ENCODE results near the gene LAMB1. TPM values are rescaled to one million over a fixed set of nuclear protein-coding genes. Genes with fewer than 3 reads are reported as not detected.
"Not testable (repeated sequence)": the region's sequence is repeated elsewhere in the genome, so short reads cannot be mapped to it uniquely, and the experiment has no call there.

The LAMB1 gene
- total RNA-seq, 2 experiments from 2014 or later = 0.16 TPM; not detected in 1

DNA sequence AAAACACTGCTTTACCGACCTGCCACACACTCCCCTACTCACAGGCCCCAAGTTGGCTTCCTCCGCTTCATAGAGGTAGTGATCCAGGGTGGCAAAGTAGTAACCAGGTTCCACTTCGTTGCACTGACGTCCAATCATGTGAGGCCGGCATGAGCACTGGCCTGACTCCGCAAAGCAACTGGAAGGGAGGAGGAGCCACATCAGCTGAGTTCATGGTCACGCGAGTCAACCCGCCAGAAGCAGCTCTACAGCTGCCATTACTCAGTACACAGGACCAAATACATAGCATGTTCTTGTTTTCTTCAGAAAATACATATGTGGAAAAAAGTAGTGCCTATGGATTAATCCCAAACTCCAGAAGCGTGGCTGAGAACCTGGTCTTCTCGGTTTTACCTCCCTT, 38.5 kb downstream of the LAMB1 start:
- no peak for DNase-seq
- POLR2A ChIA-PET = interaction anchor here (0.6 kb wide), 1 partner anchor 646 kb away, joined by 3 read pairs; no protein-coding TSS in a partner anchor
- H3K27me3 Mint-ChIP-seq = no peaks in the 10 kb centered on the region
- no peak overlapping the region for H3K27ac Mint-ChIP-seq
- H3K9me3 Mint-ChIP-seq (ENCODE audit: low read depth) = no peaks in the 10 kb centered on the region
- H3K4me1 Mint-ChIP-seq = no peaks in the 10 kb centered on the region
- CTCF ChIA-PET = interaction anchor here (0.6 kb wide), 1 partner anchor 8 kb away, joined by 4 read pairs; no protein-coding TSS in a partner anchor
- H3K36me3 Mint-ChIP-seq (ENCODE audit: low read depth) = no peaks in the 10 kb centered on the region
- intact Hi-C loops (cut with DNase I, micrococcal nuclease) = no loop called here
- H3K4me3 Mint-ChIP-seq = no peak overlapping the region
- ATAC-seq = no peak

DNA sequence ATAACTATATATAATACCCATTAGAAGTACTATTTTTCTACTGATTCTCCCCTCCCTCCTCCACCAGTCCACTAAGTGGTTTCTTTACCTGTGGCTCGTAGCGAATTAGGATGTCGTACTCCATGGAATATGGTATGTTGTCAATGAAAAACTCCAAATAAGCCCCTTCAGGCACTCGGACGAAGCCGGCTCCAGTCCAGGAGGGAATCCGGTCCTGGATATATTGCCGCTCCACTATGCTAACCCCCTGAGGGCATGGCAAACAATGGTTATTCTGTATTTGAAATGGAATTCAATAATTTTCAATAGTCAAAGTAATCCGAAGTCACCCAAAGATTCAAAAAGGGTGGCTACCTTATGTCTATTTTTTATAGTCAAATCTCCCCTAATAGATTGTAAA, 40.1 kb downstream of the LAMB1 start:
- ChIA-PET POLR2A (no interaction called here), CTCF (no interaction called here)
- Mint-ChIP-seq H3K4me1 (no peaks in the 10 kb centered on the region), H3K27ac (no peak overlapping the region), H3K27me3 (peaks cover 5% of the 10 kb centered on the region), H3K9me3 (ENCODE audit: low read depth) (no peaks in the 10 kb centered on the region), H3K4me3 (no peak overlapping the region), H3K36me3 (ENCODE audit: low read depth) (no peaks in the 10 kb centered on the region)
- intact Hi-C loops (cut with DNase I, micrococcal nuclease) = no loop called here
- ATAC-seq (no peak), DNase-seq (no peak)

DNA sequence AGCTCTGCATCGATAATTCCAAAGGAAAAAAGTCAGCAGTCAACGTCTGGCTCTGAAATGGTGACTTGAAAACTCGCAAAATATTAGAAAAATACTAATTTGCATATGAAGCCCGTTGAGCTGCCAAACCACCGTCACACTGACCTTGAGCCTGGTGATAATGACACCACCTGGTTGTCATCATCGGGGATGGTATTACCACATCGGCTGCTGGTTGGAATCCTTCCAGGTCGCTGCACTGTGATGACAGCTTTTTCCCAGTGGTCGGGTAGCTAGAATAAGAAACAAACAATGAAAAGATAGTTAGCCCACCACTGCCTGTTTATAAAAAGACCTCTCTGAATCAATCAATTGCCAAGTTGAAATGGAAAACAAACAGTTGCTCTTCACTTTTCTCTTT, 41.6 kb downstream of the LAMB1 start:
- no peak overlapping the region for H3K4me3 Mint-ChIP-seq
- H3K4me1 Mint-ChIP-seq = no peaks in the 10 kb centered on the region
- H3K9me3 Mint-ChIP-seq (ENCODE audit: low read depth) = no peaks in the 10 kb centered on the region
- no peak for DNase-seq
- no peak overlapping the region for H3K27ac Mint-ChIP-seq
- ChIA-PET CTCF (interaction anchor here (0.7 kb wide), 1 partner anchor 496 kb away, joined by 3 read pairs; no protein-coding TSS in a partner anchor), POLR2A (no interaction called here)
- ATAC-seq = no peak
- intact Hi-C loops (cut with DNase I, micrococcal nuclease) = no loop called here
- no peaks in the 10 kb centered on the region for H3K36me3 Mint-ChIP-seq (ENCODE audit: low read depth)
- peaks cover 8% of the 10 kb centered on the region for H3K27me3 Mint-ChIP-seq

- ChIA-PET POLR2A (no interaction called here), CTCF (no interaction called here)
- H3K36me3 Mint-ChIP-seq (ENCODE audit: low read depth) = no peaks in the 10 kb centered on the region
- no peaks in the 10 kb centered on the region for H3K9me3 Mint-ChIP-seq (ENCODE audit: low read depth)
- intact Hi-C loops (cut with DNase I, micrococcal nuclease) = no loop called here
- H3K27me3 Mint-ChIP-seq = peaks cover 10% of the 10 kb centered on the region
- no peak overlapping the region for H3K4me3 Mint-ChIP-seq
- no peak for ATAC-seq
- no peak overlapping the region for H3K27ac Mint-ChIP-seq
- H3K4me1 Mint-ChIP-seq = no peaks in the 10 kb centered on the region
- no peak for DNase-seq
Observed at GRCh38 chr7:107960272-107960671, 42.7 kb downstream of the LAMB1 start.

DNA sequence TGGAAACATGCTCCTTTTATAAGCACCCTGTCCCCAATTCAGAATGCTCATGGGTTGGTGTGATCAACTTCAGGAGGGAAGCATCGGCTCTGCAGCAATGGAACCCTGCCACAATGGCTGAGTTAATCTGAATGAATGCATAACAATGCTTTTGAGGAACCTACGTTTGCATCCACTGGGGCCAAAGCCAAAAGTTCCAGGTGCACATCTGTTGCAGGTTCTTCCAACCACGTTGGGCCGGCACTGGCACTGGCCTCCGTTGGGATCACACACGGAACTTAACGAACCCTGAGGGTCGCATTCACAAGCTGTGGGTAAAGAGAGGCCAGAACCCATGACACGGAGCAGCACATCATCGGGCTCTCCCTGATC, 43.4 kb downstream of the LAMB1 start:
- intact Hi-C loops (cut with DNase I, micrococcal nuclease) = no loop called here
- DNase-seq = no peak
- Mint-ChIP-seq H3K27ac (no peak overlapping the region), H3K9me3 (ENCODE audit: low read depth) (no peaks in the 10 kb centered on the region), H3K4me3 (no peak overlapping the region), H3K27me3 (peaks cover 10% of the 10 kb centered on the region), H3K4me1 (no peaks in the 10 kb centered on the region), H3K36me3 (ENCODE audit: low read depth) (no peaks in the 10 kb centered on the region)
- ChIA-PET POLR2A (no interaction called here), CTCF (no interaction called here)
- no peak for ATAC-seq

- ChIA-PET CTCF (no interaction called here), POLR2A (no interaction called here)
- Mint-ChIP-seq H3K36me3 (ENCODE audit: low read depth) (no peaks in the 10 kb centered on the region), H3K4me1 (no peaks in the 10 kb centered on the region), H3K9me3 (ENCODE audit: low read depth) (no peaks in the 10 kb centered on the region), H3K27ac (no peak overlapping the region), H3K4me3 (no peak overlapping the region), H3K27me3 (peaks cover 10% of the 10 kb centered on the region)
- intact Hi-C loops (cut with DNase I, micrococcal nuclease) = no loop called here
- ATAC-seq (no peak), DNase-seq (no peak)
Observed at GRCh38 chr7:107958764-107959526, 44.0 kb downstream of the LAMB1 start.

DNA sequence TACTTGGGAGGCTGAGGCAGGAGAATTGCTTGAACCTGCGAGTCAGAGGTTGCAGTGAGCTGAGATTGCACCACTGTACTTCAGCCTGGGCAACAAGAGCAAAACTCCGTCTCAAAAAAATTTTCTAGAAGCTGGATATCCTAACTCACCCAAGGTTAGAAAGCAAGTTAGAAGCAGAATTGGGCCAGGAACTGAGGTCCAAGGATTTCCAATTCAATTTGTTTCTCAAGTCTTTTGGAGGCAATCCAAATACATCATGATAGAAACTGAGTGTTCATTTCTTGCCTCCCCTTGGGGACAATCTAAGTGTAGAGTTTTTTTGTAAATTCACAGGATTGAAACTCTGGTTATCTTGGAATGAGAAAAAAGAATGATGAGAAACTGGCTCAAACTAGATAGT, 45.5 kb downstream of the LAMB1 start:
- H3K36me3 Mint-ChIP-seq (ENCODE audit: low read depth) = no peaks in the 10 kb centered on the region
- intact Hi-C loops (cut with DNase I, micrococcal nuclease) = no loop called here
- POLR2A ChIA-PET = no interaction called here
- H3K27me3 Mint-ChIP-seq = peaks cover 10% of the 10 kb centered on the region
- no peaks in the 10 kb centered on the region for H3K4me1 Mint-ChIP-seq
- CTCF ChIA-PET = no interaction called here
- no peak overlapping the region for H3K27ac Mint-ChIP-seq
- no peak for DNase-seq
- no peak overlapping the region for H3K4me3 Mint-ChIP-seq
- H3K9me3 Mint-ChIP-seq (ENCODE audit: low read depth) = no peaks in the 10 kb centered on the region
- ATAC-seq = no peak

GRCh38 chr7:107956950-107957349, 46.0 kb downstream of the LAMB1 start:
- CTCF ChIA-PET, H3K27ac Mint-ChIP-seq: not testable (repeated sequence)

GRCh38 chr7:107955394-107955793, 47.6 kb downstream of the LAMB1 start:
- Mint-ChIP-seq H3K9me3 (ENCODE audit: low read depth) (no peaks in the 10 kb centered on the region), H3K36me3 (ENCODE audit: low read depth) (no peaks in the 10 kb centered on the region), H3K27me3 (peaks cover 10% of the 10 kb centered on the region), H3K4me1 (no peaks in the 10 kb centered on the region), H3K27ac (no peak overlapping the region), H3K4me3 (no peak overlapping the region)
- POLR2A ChIA-PET = no interaction called here
- DNase-seq (no peak), ATAC-seq (no peak)
- intact Hi-C loops (cut with DNase I, micrococcal nuclease) = no loop called here
- CTCF ChIA-PET = interaction anchor here (0.7 kb wide), 1 partner anchor 81 kb away, joined by 3 read pairs; no protein-coding TSS in a partner anchor

More at GRCh38 chr7:107956950-107957349, 46.0 kb downstream of the LAMB1 start:
- POLR2A ChIA-PET; H3K36me3 Mint-ChIP-seq (ENCODE audit: low read depth); DNase-seq; ATAC-seq; H3K9me3 Mint-ChIP-seq (ENCODE audit: low read depth); H3K4me3 Mint-ChIP-seq; H3K4me1 Mint-ChIP-seq; intact Hi-C loops (cut with DNase I, micrococcal nuclease): not testable (repeated sequence)
- H3K27me3 Mint-ChIP-seq = peaks cover 10% of the 10 kb centered on the region

DNA sequence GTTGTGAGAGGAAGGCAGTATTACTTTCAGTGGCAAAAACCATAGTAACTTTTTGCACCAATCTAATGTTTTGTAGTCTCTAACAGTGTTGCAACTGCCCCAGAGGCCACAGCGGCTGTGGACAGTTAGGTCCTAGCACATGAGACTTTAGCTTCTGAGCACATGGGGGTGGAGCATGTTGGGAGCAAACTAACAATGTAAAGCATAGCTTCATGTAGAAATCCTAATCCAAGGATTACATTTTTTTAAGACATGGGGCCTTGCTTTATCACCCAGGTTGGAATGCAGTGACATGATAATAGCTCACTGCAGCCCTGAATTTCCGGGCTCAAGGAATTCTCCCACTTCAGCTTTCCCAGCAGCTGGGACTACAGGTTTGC, 49.0 kb downstream of the LAMB1 start:
- ATAC-seq (no peak), DNase-seq (no peak)
- Mint-ChIP-seq H3K36me3 (ENCODE audit: low read depth) (no peaks in the 10 kb centered on the region), H3K9me3 (ENCODE audit: low read depth) (no peaks in the 10 kb centered on the region), H3K27ac (no peak overlapping the region), H3K27me3 (peaks cover 7% of the 10 kb centered on the region), H3K4me3 (no peak overlapping the region), H3K4me1 (no peaks in the 10 kb centered on the region)
- intact Hi-C loops (cut with DNase I, micrococcal nuclease) = no loop called here
- POLR2A ChIA-PET = no interaction called here
- CTCF ChIA-PET = interaction anchor here (0.6 kb wide), 1 partner anchor 966 kb away, joined by 3 read pairs; no protein-coding TSS in a partner anchor

GRCh38 chr7:107953265-107953923, 49.6 kb downstream of the LAMB1 start:
- CTCF ChIA-PET = interaction anchor here (0.6 kb wide), 1 partner anchor 965 kb away, joined by 3 read pairs; no protein-coding TSS in a partner anchor
- no peak for DNase-seq
- no peaks in the 10 kb centered on the region for H3K9me3 Mint-ChIP-seq (ENCODE audit: low read depth)

DNA sequence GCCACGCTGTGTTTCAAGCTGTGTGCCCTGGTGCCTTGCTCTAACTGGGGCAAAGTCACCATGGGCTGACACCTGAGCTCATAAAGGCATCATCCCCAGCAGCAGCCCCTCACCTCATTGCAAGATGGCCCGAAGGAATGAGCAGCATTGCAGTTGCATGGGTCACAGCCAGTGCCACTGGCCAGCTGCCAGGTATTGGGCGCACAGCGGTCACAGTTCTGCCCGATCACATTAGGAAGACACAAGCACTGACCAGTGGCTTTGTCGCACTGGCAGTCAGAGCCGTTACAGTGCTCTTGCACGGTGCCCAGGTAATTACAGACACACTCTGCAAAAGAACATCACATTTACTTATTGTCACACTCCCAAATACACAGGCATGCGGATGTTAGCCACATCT, 51.1 kb downstream of the LAMB1 start:
- ChIA-PET CTCF (no interaction called here), POLR2A (no interaction called here)
- intact Hi-C loops (cut with DNase I, micrococcal nuclease) = no loop called here
- Mint-ChIP-seq H3K9me3 (ENCODE audit: low read depth) (no peaks in the 10 kb centered on the region), H3K4me3 (no peak overlapping the region), H3K27me3 (peaks cover 5% of the 10 kb centered on the region), H3K4me1 (no peaks in the 10 kb centered on the region), H3K27ac (no peak overlapping the region), H3K36me3 (ENCODE audit: low read depth) (no peaks in the 10 kb centered on the region)
- DNase-seq = no peak
- ATAC-seq = no peak

More at GRCh38 chr7:107953265-107953923, 49.6 kb downstream of the LAMB1 start:
- peaks cover 7% of the 10 kb centered on the region for H3K27me3 Mint-ChIP-seq
- no peak overlapping the region for H3K27ac Mint-ChIP-seq
- no peaks in the 10 kb centered on the region for H3K4me1 Mint-ChIP-seq
- no peaks in the 10 kb centered on the region for H3K36me3 Mint-ChIP-seq (ENCODE audit: low read depth)
- intact Hi-C loops (cut with DNase I, micrococcal nuclease) = no loop called here
- H3K4me3 Mint-ChIP-seq = no peak overlapping the region
- POLR2A ChIA-PET = no interaction called here
- no peak for ATAC-seq
